ENCODE results near the gene PINLYP.

Gene PINLYP

DNA sequence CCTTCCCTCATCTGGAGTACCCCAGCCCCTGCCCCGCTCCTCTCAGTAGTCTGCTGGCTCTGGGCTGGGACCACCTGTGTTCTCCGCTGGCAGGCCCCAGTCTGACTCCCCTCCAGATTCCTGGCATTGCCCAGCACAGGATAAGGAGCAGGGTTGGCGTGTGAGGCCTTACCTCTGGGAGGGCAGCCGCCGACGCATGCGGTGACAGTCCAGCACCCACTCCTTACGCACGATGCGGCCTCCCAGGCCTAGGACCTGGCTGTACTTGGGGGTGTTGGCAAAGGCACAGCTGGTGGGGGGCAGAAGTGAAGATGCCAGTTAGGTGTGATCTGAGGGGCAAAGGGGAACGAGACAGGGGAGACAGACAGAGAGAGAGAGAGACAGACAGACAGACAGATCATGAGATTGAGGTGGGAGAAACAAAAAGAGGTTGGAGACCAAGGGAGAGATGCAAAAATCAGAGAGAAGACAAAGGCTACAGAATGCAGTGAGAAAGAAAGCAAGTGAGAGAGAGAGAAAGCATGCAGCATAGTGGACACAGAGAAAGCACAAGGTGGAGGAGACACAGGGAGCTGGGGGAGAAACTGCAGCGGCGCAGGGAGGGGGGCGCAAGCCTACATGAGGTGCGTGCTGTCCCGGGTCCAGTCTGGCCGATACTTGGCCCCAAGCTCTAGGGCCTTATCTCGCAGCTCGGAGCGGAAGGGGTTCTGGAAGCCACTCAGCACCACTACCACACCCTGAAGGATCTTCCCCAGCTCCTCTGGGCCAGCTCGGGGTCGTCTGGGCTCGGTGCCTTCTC, 24.0 kb upstream of the PINLYP start:
- no peak for DNase-seq

DNA sequence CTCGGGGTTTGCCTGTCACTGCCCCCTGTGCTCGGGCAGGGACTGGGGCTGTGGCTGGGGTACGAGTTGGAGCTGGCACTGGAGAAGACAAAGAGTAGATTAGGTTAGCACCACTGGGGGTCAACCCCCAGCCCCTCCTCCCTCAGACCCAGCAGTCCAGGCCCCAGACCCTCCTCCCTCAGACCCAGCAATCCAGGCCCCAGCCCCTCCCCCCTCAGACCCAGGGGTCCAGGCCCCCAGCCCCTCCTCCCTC, 23.5 kb upstream of the PINLYP start:
- DNase-seq: no peak

DNA sequence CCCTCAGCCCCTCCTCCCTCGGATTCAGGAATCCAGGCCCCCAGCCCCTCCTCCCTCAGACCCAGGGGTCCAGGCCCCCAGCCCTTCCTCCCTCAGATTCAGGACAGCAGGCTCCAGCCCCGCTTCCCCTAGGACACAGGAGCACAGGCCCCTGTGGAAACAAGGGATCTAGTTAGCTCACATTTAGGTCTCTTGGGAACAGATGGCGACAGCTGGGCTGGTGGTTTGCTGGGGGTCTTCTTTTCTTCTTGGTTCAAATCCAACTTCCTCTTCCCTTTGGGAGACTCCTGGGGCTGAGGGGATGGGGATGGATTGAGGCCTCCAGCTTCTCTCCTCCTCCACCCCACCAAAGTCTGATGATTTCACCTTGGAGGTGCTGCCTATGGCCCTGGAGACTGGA, 23.0 kb upstream of the PINLYP start:
- no peak for DNase-seq

DNA sequence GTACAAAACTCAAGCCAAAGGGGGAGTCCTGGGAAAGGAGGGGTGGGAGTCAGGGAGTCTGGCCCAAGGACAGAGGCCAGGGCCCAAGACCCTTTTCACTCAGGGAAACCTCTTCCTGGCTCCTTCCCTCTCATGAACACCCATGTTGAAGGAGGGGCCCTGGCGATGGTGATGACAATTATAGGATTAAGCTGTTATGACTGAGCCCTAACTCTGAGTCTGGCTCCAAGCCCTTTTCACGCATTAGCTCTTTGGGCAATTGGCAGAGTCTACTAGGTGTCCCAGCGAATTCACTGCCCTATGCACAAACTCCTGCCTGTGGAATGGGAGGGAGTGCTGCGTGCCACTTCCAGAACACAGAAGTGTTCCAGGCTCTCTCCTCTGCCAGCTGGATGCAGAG, 21.9 kb upstream of the PINLYP start:
- DNase-seq: no peak

DNA sequence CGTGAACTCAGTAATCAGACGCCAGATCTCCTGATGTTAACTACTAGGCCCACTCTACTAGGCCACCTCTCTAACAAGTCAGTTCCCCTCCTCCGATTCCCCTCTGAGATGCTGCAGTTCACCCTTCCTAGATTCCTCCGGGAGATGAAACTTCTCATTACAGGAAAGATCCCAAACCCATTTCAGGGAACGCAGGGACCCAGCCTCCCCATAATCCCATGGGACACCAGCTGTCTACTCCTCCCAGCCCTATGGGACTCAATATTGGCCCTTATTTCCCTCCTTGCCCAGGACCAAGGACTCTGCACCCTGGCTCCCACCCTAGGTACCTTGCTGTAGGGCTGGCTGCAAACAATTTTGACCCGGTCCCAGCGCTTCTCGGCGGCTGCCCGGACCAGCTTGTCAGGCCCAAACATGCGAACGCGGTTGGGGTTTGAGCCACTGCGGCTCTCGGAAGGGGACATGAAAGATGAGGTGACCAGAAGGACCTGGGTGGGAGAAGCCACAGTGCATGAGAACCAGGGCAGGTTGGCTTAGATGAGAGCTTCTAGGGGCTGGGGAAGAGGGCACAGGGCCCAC, 21.2 kb upstream of the PINLYP start:
- DNase-seq: no peak

DNA sequence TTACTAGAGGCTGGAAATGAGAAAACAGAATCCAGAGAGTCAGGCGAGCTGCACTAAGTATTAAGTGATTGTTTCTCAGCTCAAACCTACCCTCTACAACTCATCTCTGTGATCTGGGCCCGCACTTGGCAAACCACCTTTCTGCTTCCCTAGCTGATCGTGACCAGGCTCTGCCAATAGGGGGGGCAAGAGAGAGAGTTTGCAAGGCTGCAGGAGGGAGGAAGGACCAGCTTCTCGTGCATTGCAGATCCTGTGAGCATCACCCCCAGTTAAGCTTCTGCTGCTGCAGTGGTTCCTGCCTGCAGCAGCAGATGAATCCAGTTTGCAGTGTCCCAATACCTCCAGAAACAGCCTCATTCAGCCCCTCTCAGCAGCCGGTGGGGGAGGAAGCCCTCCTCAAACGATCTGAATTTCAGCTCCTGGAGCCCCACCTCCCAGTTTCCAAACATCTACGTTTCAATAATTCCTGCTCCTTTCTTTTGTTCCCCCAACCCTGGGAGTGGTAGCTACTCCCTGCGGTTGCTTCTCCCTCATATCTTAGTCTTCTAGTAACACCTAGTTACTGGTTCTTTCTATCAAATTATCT, 20.3 kb upstream of the PINLYP start:
- peak; percentile 3 for DNase-seq

DNA sequence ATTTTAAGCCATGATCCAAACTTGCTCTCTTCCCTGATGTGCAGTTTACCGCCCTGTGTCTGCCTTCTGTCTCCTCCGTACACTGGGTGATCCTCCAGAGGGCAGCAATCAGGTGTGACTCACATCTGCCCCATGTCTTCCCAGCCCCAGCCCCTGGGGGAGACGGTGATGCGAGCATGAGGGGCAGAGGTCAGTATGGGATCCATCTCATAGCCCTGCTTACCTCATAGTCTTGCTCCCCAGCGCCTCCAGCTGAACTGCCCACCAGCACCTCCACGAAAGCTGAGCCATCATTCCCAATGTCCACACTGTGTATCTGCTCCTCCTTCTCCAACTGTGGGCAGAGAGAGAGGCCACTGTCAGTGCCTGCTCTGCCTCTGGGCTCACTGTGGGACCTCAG, 14.9 kb upstream of the PINLYP start:
- DNase-seq: no peak

DNA sequence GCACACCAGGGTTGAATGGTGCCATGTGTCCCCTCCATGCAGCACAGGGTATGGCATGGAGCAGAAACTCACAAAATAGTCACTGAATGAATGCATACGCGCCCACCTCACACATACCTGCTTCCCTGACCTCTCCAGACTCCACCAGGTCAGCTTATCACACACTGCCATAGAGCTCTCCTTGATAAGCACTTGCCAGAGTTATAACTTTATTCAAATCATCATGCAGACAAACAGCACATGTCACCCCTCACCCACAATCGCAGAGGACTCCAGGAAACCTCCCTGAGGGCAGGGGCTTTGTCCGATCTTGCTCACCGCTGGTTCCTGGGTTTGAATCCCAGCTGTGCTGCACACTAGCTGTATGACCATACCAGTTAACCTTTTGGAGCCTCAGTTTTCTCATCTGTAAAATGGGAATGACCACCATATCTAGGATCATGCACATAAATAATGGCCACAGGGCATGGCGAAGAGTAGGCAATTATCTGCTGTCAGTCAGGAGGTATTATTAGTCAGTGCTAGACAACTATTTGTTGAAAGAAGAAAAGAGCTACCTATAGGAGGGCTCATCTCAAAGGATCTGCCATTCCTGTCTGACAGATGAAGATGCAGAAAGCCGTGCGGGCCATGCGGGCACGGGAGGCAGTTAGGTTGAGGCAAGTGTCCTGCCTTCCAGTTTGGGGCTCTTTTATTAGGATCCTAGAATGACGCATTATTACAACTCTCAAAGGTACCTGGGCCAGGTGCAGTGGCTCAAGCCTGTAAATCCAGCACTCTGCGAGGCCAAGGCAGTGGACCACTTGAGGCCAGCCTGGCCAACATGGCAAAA, 14.2 kb upstream of the PINLYP start:
- DNase-seq: no peak

DNA sequence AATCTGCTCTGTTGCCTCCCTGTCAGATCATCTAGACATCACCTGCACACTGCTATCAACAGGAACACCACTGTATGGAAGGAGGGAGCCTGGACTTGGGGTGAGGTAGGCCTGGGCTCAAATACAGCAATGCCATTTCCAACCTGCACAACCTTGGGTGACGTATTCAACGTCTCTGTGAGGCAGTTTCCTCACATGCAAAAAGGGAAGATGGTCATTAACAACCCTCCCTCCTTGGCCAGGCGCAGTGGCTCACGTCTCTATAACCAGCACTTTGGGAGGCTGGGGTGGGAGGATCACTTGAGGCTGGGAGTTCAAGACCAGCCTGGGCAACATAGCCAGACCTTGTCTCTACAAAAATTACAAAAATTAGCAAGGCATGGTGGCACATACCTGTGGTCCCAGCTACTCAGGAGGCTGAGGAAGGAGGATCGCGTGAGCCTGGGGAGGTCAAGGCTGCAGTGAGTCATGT, 13.3 kb upstream of the PINLYP start:
- no peak for DNase-seq

DNA sequence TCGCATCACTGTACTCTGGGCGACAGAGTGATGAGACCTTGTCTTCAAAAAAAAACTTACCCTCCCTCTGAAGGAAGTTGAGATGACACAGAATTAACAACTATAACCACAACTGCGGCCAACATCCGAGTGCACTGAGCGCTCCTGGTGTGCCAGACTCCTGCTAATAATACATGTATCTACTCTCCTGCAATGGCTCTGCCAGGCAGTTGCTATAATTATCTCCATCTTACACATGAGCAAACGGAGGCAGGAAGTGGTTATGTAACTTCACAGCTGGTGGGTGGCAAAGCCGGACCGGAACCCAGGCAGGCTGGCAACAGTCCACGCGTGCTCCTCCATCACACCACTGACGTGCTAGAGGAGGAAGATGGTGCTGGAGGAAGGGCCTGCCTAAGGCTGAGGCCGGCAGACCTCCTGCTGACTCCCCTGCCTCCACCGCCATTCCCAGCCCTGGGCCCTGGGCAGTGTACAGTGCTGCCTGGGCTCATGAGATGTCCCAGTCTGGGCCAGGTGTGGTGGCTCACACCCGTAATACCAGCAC, 12.8 kb upstream of the PINLYP start:
- DNase-seq: no peak

DNA sequence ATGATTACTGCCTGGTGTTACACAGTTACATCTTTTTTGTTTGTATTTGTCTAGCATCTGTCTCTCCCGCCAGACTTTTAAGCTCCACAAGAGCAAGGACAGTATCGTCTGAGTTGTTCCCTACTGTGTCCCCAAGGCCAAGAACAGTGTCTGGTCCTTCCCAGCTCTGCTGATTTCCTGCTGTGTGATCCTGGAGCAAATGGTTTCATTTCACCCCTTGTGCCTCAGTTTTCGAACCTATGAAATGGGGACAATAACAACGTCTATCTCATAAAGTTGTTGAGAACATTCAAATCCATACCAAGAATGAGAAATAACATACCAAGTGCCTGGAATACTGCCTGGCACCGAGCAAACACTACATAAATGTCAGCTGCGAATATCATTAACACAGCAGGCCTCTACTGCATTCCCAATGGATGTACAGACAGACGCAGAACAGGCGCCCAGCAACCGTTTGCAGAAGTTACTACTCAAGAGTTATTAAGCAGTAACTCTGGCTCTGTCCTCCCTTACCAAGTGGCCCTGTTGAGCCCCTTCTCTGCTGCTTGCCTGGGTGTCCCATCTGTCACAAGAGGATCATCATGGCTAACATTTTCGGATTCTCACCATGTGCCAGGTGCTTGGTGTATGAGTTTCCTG, 11.7 kb upstream of the PINLYP start:
- DNase-seq: no peak

DNA sequence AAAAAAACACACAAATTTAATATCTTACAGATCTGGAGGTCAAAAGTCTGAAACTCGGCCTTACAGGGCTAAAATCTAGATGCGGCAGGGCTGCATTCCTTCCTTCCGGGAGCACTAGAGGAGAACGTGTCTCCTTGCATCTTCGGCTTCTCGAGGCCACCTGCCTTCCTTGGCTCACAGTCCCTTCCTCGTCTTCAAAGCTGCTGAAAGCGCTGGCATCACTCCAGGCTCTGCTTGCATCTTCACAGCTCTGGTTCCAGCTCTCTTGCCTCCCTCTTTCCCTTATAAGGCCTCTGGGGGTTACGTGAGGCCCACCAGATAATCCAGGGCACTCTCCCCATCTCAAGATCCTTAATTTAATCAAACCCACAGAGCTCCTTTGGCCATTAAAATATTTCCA, 10.8 kb upstream of the PINLYP start:
- no peak for DNase-seq

DNA sequence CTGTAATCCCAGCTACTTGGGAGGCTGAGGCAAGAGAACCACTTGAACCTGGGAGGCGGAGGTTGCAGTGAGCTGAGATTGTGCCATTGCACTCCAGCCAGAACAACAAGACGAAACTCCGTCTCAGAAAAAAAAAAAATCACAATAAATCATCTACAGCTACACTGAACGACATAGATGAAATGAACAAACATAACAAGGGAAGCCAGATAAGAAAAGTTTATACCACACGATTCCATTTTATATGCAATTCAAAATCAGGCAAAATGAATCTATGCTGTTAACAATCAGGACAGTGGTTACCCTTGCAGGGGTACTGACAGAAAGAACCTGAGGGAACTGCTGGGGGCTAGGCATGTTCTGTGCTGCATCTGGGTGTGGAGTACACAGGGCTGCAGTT, 5.9 kb upstream of the PINLYP start:
- no peak for DNase-seq

DNA sequence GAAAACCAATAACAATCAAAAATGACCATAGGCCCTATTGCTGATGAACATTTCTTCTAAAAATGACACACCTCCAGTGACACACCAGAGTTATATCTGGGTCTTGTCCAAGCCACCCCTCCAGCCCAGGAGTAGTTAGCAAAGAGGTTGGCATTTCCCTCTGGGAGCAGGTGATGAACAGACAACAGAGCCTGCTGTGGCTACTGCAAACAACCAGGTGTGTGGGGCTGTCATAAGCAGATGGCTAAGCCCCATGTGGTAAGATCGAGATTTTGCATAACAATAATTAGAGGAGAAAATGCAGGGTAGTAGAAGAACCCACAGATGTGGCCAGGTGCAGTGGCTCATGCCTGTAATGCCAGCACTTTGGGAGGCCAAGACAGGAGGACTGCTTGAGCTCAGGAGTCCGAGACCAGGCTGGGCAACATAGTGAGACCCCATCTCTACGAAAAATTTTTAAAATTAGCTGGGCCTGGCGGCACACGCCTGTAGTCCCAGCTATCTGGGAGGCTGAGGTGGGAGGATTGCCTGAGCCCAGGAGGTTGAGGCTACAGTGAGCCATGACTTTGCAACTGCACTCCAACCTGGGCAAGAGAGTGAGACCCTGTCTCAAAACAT, 5.3 kb upstream of the PINLYP start:
- DNase-seq: peak; percentile 29

DNA sequence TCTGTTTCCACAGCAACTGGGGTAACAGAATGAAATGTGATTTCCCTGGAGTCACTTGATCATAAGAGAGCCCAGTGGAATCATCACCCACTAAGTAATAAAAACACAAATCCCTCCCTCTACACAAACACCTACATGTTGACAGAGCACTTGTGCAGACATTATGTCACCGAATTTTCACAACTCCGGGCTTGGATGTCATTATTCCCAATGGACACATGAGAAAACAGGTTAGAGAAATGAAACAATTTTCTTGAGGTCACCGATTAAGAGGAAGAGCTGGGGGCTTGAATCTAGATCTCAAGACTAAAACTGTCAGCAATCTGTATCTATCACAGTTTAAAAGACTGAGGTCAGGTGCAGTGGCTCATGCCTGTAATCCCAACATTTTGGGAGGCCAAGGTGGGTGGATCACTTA, 3.4 kb upstream of the PINLYP start:
- DNase-seq: no peak

DNA sequence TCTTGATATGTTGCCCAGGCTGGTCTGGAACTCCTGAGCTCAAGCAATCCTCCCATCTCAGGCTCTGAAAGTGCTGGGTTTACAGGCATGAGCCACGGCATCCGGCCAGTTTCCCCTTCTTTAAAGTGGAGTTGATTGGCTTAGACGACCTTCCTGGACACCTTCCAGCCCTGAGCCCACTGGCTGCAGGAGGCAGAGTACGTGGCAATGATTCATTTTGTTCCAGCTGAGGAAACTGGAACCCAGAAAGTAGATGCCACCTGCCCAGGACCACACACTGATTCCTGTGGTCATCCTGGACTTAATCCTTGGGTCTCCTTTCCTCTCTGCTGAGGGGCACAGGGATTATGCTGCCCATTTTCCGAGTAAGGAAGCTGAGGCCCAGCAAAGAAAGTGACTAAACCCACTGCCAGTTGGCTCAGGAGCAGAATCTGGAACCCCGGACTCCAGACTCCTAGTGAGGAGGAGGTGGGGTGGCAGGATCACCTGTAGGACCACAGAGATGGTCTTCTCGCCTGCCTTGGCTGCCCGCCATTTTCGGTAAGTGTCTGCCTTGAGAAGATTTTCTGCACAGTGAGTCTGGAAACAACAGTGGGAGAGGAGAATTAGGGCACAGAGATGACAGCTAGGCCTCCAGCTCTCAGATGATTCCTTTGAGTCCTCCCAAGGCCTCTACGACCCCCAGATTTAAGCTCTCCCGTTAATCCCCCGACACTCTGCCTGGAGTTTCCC, 1.0 kb upstream of the PINLYP start:
- DNase-seq: no peak

DNA sequence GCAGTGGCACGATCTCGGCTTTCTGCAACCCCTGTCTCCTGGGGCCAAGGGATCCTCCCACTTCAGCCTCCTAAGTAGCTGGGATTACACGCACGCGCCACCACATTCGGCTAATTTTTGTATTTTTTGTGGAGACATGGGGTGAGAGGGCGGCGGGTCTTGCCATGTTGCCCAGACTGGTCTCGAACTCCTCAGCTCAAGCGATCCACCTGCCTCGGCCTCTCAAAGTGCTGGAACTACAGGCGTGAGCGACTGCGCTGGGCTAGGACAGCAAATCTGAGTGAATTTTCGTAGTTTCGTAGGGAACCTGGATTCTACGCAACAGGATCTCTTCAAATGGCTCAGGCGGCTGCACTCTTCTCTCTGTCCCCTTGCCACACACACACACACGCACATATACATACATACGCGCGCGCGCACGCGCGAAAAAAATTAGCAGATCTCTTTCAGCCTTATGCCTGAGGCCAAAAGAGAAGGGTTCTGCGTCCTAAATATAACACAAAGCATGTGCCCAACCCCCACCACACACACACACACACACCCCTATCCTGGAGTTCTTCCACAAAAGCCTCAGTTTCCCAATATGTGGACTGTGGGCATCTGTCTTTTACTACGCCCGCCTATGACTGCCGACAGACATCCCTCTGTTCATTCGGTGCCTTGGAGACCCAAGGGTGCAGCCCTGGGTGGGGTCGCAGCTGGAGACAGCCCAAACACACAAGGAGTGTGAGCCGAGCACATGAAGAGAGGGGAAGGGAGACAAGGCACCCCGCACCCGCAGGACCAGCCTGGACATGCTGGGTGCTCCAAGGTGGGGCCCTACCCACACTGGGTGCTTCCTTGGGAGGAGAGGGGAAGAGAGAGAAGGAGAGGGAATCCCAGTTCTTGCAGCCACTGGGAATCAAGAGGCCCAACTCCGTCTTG, 616 bp downstream of the PINLYP start:
- DNase-seq: no peak

DNA sequence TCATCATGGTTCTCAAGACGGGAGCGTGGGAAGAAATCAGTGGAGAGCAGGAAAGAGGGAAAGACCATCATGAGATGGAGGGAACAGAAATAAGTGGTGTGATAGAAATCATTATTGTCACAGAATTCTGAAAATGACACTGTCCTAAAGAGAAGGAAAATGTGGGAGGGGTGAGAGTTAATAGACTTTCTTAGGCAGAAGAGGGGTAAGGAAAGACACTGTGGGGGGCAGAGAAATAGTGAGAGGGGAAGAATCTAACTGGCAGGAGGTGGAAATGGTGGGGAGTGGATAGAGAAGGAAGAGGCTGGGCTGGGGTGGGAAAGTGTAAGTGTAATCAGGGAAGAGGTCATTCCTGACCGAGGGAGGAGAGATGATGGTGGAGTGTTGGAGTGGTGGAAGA, 3.2 kb downstream of the PINLYP start:
- no peak for DNase-seq

DNA sequence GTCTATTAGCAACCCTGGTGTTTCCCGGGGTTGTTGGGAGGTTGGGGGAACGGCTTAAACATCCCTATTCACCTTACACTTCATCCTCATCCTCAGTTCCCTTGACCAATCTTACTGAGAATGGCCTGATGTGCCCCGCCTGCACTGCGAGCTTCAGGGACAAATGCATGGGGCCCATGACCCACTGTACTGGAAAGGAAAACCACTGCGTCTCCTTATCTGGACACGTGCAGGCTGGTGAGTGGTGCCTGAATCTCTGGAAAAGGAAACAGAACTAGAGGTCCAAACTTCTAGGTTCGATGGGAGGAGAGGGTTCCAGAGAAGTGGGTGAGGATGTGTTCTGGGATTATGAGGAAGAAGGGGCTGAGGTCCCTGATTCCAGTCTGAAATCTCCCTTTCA, 5.9 kb downstream of the PINLYP start:
- no peak for DNase-seq

DNA sequence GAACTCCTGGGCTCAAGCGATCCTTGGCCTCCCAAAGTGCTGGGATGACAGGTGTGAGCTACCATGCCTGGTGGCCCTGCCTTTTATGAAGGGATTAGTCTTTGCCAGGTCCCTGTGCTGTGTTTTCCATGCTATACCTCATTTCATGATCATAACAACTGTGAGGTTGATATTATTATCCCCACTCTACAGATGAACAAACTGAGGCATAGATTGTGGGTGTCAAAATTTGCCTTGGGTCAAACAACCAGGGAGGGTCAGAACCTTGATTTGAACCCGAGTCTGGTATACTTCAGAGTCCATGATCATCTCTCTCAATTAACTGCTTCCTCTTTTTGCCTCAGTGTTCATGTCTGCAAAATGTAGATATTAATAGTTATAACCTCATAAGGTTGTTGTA, 6.9 kb downstream of the PINLYP start:
- no peak for DNase-seq

DNA sequence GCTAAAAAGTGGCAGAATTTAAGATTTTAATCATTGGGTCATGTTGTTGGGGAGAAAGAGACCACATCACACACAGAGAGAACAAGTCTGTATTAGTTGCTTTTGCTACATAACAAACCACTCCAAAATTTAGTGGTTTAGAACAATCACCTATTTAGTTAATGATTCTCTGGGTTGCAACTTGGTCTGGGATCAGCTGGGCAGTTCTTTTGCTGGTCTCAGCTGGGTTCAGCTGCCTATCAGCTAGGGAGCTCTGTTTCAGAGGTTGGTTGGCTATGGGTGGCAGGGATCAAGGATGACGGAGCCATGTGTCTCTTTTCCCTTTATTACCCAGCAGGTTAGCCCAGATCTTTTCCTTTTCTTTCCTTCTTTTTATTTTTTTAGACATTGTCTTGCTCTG, 8.9 kb downstream of the PINLYP start:
- no peak for DNase-seq

All from NCI-H526 treated with DMSO at 0.1 percent for 48 hours (cell line).